Endothelial cell of umbilical vein (primary cell): ENCODE measurements around the gene PLCH1. TPM values are rescaled to one million over a fixed set of nuclear protein-coding genes. Genes with fewer than 3 reads are reported as not detected.

ENCODE experiments used
- BruUV-seq: library from RNA; stranded (reverse); fragments of 400-500 nt; replicated peaks from 2 replicates; lab custom pipeline; 2021; lab: Mats Ljungman, UMichigan
- CTCF ChIA-PET: fragments of 300-600, 350-600 bp; sonication (Branson Sonifier 250); formaldehyde crosslinking; loops from one replicate; lab custom pipeline; 2021; ENCODE audit warnings: antibody characterized with exemption, inconsistent platforms; lab: Charles Lee
- POLR2A ChIA-PET: fragments of 300-600, 350-600 bp; sonication (Branson Sonifier 250); formaldehyde crosslinking; loops from one replicate; lab custom pipeline; 2021; ENCODE audit warnings: antibody characterized with exemption, inconsistent platforms; lab: Charles Lee
- DNase-seq: peaks from one replicate; pipeline ENCODE4 v3.0.0-alpha.2; 2011; ENCODE audit warnings: low read depth, low spot score
- FAIRE-seq: peaks from 2 replicates; lab custom pipeline; 2011; peaks lifted over from hg19 to GRCh38; lab: Jason Lieb, UNC
- H2AFZ ChIP-seq: 2 replicates; pipeline ENCODE4 v1.6.0; 2012; ENCODE audit warnings: low read depth, low read length, control low read depth, inconsistent platforms
- H3K27ac ChIP-seq: 2 replicates; pipeline ENCODE4 v1.5.1; 2011; ENCODE audit warnings: low read depth, mild to moderate bottlenecking, control low read depth, low read length, moderate library complexity; ENCODE audit not compliant: insufficient read depth
- H3K27me3 ChIP-seq, 2 experiments: 2 replicates each; pipeline versions ENCODE4 v1.6.0 to v1.6.1; 2011; ENCODE audit warnings: low read length in 2 of 2, mixed read lengths in 1 of 2; ENCODE audit not compliant: control insufficient read depth in 2 of 2, insufficient read depth in 2 of 2
- H3K36me3 ChIP-seq, 2 experiments: 2 replicates in 1 of 2; 3 replicates in 1 of 2; pipeline ENCODE4 v1.5.1; 2011; ENCODE audit warnings: low read length in 2 of 2, mild to moderate bottlenecking in 1 of 2, moderate library complexity in 1 of 2; ENCODE audit not compliant: control insufficient read depth in 2 of 2, insufficient read depth in 2 of 2; ENCODE audit errors: extremely low read depth in 1 of 2
- H3K4me1 ChIP-seq: 3 replicates; pipeline ENCODE4 v1.5.1; 2011; ENCODE audit warnings: mild to moderate bottlenecking, low read length; ENCODE audit not compliant: control insufficient read depth, insufficient read depth; ENCODE audit errors: extremely low read depth
- H3K4me2 ChIP-seq: 2 replicates; pipeline ENCODE4 v1.6.1; 2011; ENCODE audit warnings: low read length, control low read depth, mixed read lengths; ENCODE audit not compliant: insufficient read depth
- H3K4me3 ChIP-seq, 3 experiments: fragments of 200-600 bp in 1 of 3; sonication (generic), shearing (Covaris generic) in 1 of 3; replicated peaks in 1 of 3; 2 replicates each; pipeline ENCODE4 v1.5.1; 2011 to 2016; ENCODE audit warnings: control low read depth in 3 of 3, low read length in 3 of 3, mild to moderate bottlenecking in 2 of 3, inconsistent platforms in 1 of 3, low read depth in 1 of 3, moderate library complexity in 1 of 3; ENCODE audit not compliant: insufficient read depth in 1 of 3
- H3K79me2 ChIP-seq: 2 replicates; pipeline ENCODE4 v1.6.0; 2012; ENCODE audit warnings: low read length, inconsistent platforms; ENCODE audit not compliant: control insufficient read depth, insufficient read depth
- H3K9ac ChIP-seq: replicated peaks from 2 replicates; pipeline ENCODE3; 2011; ENCODE audit warnings: low read length, control low read depth; ENCODE audit not compliant: insufficient read depth; ENCODE audit errors: extremely low read depth
- H3K9me1 ChIP-seq: replicated peaks from 3 replicates; pipeline ENCODE4 v1.6.0; 2011; ENCODE audit warnings: mild to moderate bottlenecking, low read length; ENCODE audit not compliant: control insufficient read depth, insufficient read depth; ENCODE audit errors: extremely low read depth
- H3K9me3 ChIP-seq: replicated peaks from 2 replicates; pipeline ENCODE4 v1.5.1; 2012; ENCODE audit warnings: low read length, inconsistent platforms; ENCODE audit not compliant: control insufficient read depth, insufficient read depth
- H4K20me1 ChIP-seq: replicated peaks from 2 replicates; pipeline ENCODE3; 2011; ENCODE audit warnings: mild to moderate bottlenecking, low read length; ENCODE audit not compliant: control insufficient read depth, insufficient read depth; ENCODE audit errors: extremely low read depth
- EZH2 ChIP-seq: IDR thresholded peaks from 2 replicates; pipeline ENCODE4 v1.6.1; 2012; ENCODE audit warnings: borderline replicate concordance, low read depth, mild to moderate bottlenecking, moderate library complexity, low read length, inconsistent platforms; ENCODE audit not compliant: severe bottlenecking
- FOS ChIP-seq: IDR thresholded peaks from 2 replicates; pipeline ENCODE4 v1.6.1; 2011; ENCODE audit warnings: mild to moderate bottlenecking, low read length, moderate library complexity, borderline replicate concordance; ENCODE audit not compliant: insufficient read depth
- GATA2 ChIP-seq: IDR thresholded peaks from 2 replicates; pipeline ENCODE4 v1.7.0; 2011; ENCODE audit warnings: low read depth, mild to moderate bottlenecking, moderate library complexity, mixed read lengths, low read length; ENCODE audit not compliant: insufficient read length, insufficient read depth
- JUN ChIP-seq: IDR thresholded peaks from 2 replicates; pipeline ENCODE4 v1.6.1; 2011; ENCODE audit warnings: borderline replicate concordance, low read depth; ENCODE audit not compliant: insufficient read length, insufficient read depth
- MAX ChIP-seq: IDR thresholded peaks from 2 replicates; pipeline ENCODE4 v1.6.1; 2011; ENCODE audit not compliant: insufficient read depth, insufficient read length
- MYC ChIP-seq: IDR thresholded peaks from one replicate; pipeline ENCODE4 v1.6.1; 2011; ENCODE audit warnings: mild to moderate bottlenecking, low read depth, low read length
- POLR2A ChIP-seq: IDR thresholded peaks from 2 replicates; pipeline ENCODE4 v1.6.1; 2012; ENCODE audit warnings: low read depth, mild to moderate bottlenecking, control low read depth, low read length
- POLR2AphosphoS5 ChIP-seq: IDR thresholded peaks from 2 replicates; pipeline ENCODE4 v1.6.1; 2012; ENCODE audit warnings: low read depth, mild to moderate bottlenecking, control low read depth, low read length, moderate library complexity; ENCODE audit not compliant: insufficient read depth
- dilution Hi-C: fragments of 300-500 bp; cut with MboI; formaldehyde crosslinking; loops from one replicate; pipeline ENCODE4 v1.15.0; 2019; ENCODE audit warnings: low sequenced_read_pairs; ENCODE audit not compliant: extremely low pct_ligation_motif_present
- intact Hi-C: fragments of 100-400 bp; cut with micrococcal nuclease; formaldehyde crosslinking; loops from one replicate; pipeline ENCODE4 v1.10.0; 2022
- polyA plus RNA-seq, 4 experiments: library from polyadenylated mRNA; depleted of rRNA in 3 of 4; stranded (reverse) in 3 of 4; unstranded in 1 of 4; fragments of >200 nt; gene quantifications; 2 replicates each; pipeline versions ENCODE4 v1.2.1 to v1.2.3, GENCODE V29; 2011 to 2012; ENCODE audit warnings: missing spikeins in 1 of 4
- total RNA-seq: library from RNA; stranded (reverse); gene quantifications from 2 replicates; pipeline ENCODE4 v1.2.3, GENCODE V29; 2021
- TF ChIP-seq, protein P1 (sequence below), 2 donors: IDR thresholded peaks; 1 replicate in 1 of 2; 2 replicates in 1 of 2; pipeline ENCODE4 v1.5.1; 2011; ENCODE audit warnings: low read length in 2 of 2, mild to moderate bottlenecking in 2 of 2, moderate library complexity in 2 of 2, control low read depth in 1 of 2, inconsistent platforms in 1 of 2, low read depth in 1 of 2; ENCODE audit not compliant: insufficient read depth in 1 of 2; ENCODE audit errors: extremely low read depth in 1 of 2

PLCH1 gene
- total and polyA plus RNA-seq, 2 donors (not counting 3 experiments of a cell fraction or from before 2014, with no cell fraction given) = 0.03 TPM; not detected in 1

DNA sequence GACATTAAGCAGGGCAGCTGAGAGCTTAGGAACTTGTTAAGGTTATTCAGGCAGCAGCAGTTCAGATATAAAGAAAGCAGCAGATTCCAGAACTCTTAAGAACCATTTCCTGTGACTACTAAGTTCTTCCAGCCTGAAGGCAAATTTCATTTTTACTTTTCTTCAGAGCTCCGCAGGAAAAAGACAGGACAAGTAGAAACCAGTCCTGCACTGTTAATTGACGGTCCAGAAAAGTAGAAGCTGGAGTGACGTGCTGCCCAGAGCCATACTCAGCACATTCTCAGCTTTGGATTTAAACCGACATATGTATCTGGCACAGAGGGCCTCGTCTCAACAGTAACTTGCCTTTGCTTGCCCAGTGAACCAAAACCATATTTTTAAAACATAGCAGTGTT lies 232.0 kb downstream of the PLCH1 start:
- no TSS peak for BruUV-seq
- TF ChIP-seq MAX (no peak), EZH2 (no peak), JUN (no peak), GATA2 (no peak), POLR2A (no peak), POLR2AphosphoS5 (no peak), FOS (no peak), MYC (no peak)
- TF ChIP-seq, protein P1, sequence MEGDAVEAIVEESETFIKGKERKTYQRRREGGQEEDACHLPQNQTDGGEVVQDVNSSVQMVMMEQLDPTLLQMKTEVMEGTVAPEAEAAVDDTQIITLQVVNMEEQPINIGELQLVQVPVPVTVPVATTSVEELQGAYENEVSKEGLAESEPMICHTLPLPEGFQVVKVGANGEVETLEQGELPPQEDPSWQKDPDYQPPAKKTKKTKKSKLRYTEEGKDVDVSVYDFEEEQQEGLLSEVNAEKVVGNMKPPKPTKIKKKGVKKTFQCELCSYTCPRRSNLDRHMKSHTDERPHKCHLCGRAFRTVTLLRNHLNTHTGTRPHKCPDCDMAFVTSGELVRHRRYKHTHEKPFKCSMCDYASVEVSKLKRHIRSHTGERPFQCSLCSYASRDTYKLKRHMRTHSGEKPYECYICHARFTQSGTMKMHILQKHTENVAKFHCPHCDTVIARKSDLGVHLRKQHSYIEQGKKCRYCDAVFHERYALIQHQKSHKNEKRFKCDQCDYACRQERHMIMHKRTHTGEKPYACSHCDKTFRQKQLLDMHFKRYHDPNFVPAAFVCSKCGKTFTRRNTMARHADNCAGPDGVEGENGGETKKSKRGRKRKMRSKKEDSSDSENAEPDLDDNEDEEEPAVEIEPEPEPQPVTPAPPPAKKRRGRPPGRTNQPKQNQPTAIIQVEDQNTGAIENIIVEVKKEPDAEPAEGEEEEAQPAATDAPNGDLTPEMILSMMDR (IDR thresholded peaks at IDR 0.05; ENCODE audit: extremely low read depth in 1 of 2, insufficient read depth in 1 of 2, low read depth in 1 of 2, low read length in 2 of 2) = no peak
- H3K4me1 ChIP-seq = no peaks in the 10 kb centered on the region
- dilution Hi-C loops = no loop called here
- FAIRE-seq (no peak), DNase-seq (no peak)
- H3K79me2 ChIP-seq = no peaks in the 10 kb centered on the region
- no peak overlapping the region for H2AFZ ChIP-seq
- no peaks in the 10 kb centered on the region for H3K9me1 ChIP-seq
- no peak overlapping the region for H3K4me2 ChIP-seq
- H4K20me1 ChIP-seq = no peaks in the 10 kb centered on the region
- H3K27me3 ChIP-seq = no peaks in the 10 kb centered on the region
- H3K9me3 ChIP-seq = peaks cover 7% of the 10 kb centered on the region
- intact Hi-C loops = no loop called here
- CTCF ChIA-PET = no interaction called here
- no peaks in the 10 kb centered on the region for H3K36me3 ChIP-seq
- POLR2A ChIA-PET = no interaction called here
- H3K27ac ChIP-seq = no peak overlapping the region
- no peak overlapping the region for H3K9ac ChIP-seq
- H3K4me3 ChIP-seq = no peak overlapping the region
